Articular chondrocyte of knee joint (primary cell): Measurements from ENCODE around the gene SIDT2. TPM values are rescaled to one million over a fixed set of nuclear protein-coding genes. Genes with fewer than 3 reads are reported as not detected.

Experiments used
- total RNA-seq: library from RNA; depleted of rRNA; stranded (reverse); fragments of >200 nt; gene quantifications from 2 replicates; pipeline ENCODE4 v1.2.3, GENCODE V29; 2012

SIDT2 gene
- total RNA-seq, result 21.9 and 32.1 TPM in 2 replicates

GRCh38 chr11:117178210-117179034 is at the start of gene SIDT2:
Gene SIDT2, plus strand, starts transcription at chr11:117178743. Its CDS starts 521 bp downstream, at chr11:117179264.

DNA sequence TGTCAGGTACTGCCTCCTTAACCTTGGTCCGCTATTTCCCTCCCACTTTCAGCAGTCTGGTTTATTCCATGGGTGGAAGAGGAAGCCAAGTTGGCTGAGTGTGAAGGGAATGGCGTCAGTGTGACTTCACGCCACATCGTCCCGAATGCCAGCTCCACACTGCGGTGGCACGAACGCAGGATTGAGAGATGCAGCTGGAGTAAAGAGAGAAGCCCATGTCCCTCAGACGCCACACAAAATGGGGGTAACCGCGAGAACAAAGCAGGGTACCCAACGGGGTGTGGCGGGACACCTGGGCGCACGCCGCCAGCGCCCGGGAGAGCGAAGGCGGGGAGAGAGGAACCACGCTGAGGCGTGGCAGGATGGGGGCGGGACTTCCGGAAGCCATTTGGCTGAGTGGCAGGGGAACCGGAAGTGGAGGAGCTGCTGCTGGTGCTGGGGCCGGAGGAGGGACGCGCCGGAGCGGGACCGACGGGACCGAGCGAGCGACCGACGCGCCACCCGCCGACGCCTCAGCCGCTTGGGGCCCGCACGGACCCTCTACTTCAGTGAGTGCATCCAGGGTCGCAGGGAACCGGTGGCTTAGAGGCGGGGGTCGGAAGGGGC is 34.6 kb upstream of the SIDT2 start, which contains the start of gene PAFAH1B2:
TSS of gene PAFAH1B2 (plus strand) at position 417 of the 606 bp plus-strand sequence. CDS start 8,161 bp downstream, outside the sequence.

GRCh38 chr11:117199053-117199915 is 20.7 kb downstream of the SIDT2 start, which contains the start of gene TAGLN:
Gene TAGLN, plus strand, starts transcription at chr11:117199370. Its CDS starts 3,644 bp downstream, at chr11:117203014.

DNA sequence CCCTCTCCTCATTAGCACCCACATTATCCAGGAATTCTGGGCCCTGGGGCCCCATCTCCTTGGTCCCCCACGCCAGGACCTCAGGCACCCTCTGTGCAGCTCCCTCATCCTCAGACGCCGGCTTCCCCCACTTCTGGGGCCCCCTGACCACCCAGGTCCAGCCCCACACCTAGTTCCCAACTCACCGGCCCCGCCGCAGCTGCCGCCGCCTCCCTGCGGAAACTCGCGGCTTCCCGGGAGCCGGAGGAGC is 53.2 kb downstream of the SIDT2 start, which contains the start of gene PCSK7:
TSS of gene PCSK7 (minus strand) at position 232 of the 250 bp plus-strand sequence. CDS start 2,229 bp downstream, outside the sequence.

GRCh38 chr11:117232092-117232878 is 53.7 kb downstream of the SIDT2 start, which contains the start of gene RNF214:
Gene RNF214, plus strand, starts transcription at chr11:117232671. Its CDS starts 1,602 bp downstream, at chr11:117234273.

Other genes starting within 250 kb of the SIDT2 start
- 31.0 and 34.8 TPM in 2 replicates for gene SIK3, start 80.3 kb upstream of the SIDT2 start, total RNA-seq
- gene PAFAH1B2, start 34.5 kb upstream of the SIDT2 start, total RNA-seq, result 159 and 189 TPM in 2 replicates
- gene TAGLN, start 20.6 kb downstream of the SIDT2 start, total RNA-seq, result 331 and 451 TPM in 2 replicates
- gene PCSK7, start 53.3 kb downstream of the SIDT2 start, total RNA-seq, result 36.5 and 43.9 TPM in 2 replicates
- 14.2 and 17.0 TPM in 2 replicates for gene RNF214, start 53.9 kb downstream of the SIDT2 start, total RNA-seq
- 5.1 and 5.4 TPM in 2 replicates for gene BACE1-AS, start 112.6 kb downstream of the SIDT2 start, total RNA-seq
- 48.4 and 52.9 TPM in 2 replicates for gene BACE1, start 137.5 kb downstream of the SIDT2 start, total RNA-seq
- 38.5 and 38.8 TPM in 2 replicates for gene CEP164, start 149.1 kb downstream of the SIDT2 start, total RNA-seq